Peyer's patch (tissue), 4 donors: ENCODE results near the gene SCARB1. TPM values are rescaled to one million over a fixed set of nuclear protein-coding genes. Genes with fewer than 3 reads are reported as not detected.
"Not testable (repeated sequence)": the region's sequence is repeated elsewhere in the genome, so short reads cannot be mapped to it uniquely, and the experiment has no call there.

Experiments
- DNase-seq, 3 donors: peaks; one replicate each; pipeline ENCODE4 v3.0.0-alpha.2; 2017 to 2019
- H3K27ac ChIP-seq, 4 donors: fragments of 200-600 bp; sonication (generic); one replicate each; pipeline ENCODE4 v1.5.1; 2016 to 2019
- H3K27me3 ChIP-seq, 2 donors: fragments of 200-600 bp; sonication (generic); one replicate each; pipeline ENCODE4 v1.5.1; 2019
- H3K36me3 ChIP-seq, 3 donors: fragments of 200-600 bp; sonication (generic); one replicate each; pipeline ENCODE4 v1.5.1; 2016 to 2019
- H3K4me1 ChIP-seq, 4 donors: fragments of 200-600 bp; sonication (generic); one replicate each; pipeline ENCODE4 v1.5.1; 2016 to 2019
- H3K4me3 ChIP-seq, 4 donors: fragments of 200-600 bp; sonication (generic); 1 replicate in 3 of 4; 2 replicates in 1 of 4; pipeline ENCODE4 v1.5.1; 2016 to 2019; ENCODE audit warnings: mild to moderate bottlenecking in 1 of 4
- H3K9me3 ChIP-seq, 4 donors: fragments of 200-600 bp; sonication (generic); one replicate each; pipeline ENCODE4 v1.5.1; 2016 to 2019; ENCODE audit warnings: mild to moderate bottlenecking in 1 of 4
- POLR2A ChIP-seq, 2 donors: fragments of 450-650 bp; IDR thresholded peaks; one replicate each; pipeline ENCODE4 v1.5.1; 2017; ENCODE audit warnings: antibody characterized with exemption in 2 of 2, mild to moderate bottlenecking in 2 of 2, moderate library complexity in 2 of 2
- total RNA-seq, 4 donors: library from RNA; depleted of rRNA; stranded (reverse); fragments of >200 nt; gene quantifications; one replicate each; pipeline ENCODE4 v1.1.0, GENCODE V29; 2016
- TF ChIP-seq, protein P1 (sequence below), 6 experiments: fragments of 450-650 bp in 4 of 6; fragments of 200-600 bp in 2 of 6; sonication (generic) in 1 of 6; IDR thresholded peaks; one replicate each; pipeline ENCODE4 v1.5.1; 2017 to 2019; ENCODE audit warnings: antibody characterized with exemption in 6 of 6, mild to moderate bottlenecking in 3 of 6, moderate library complexity in 1 of 6

The SCARB1 gene
- total RNA-seq, 4 donors from 2014 or later: 14.9 to 214 (median 64.6) TPM

DNA sequence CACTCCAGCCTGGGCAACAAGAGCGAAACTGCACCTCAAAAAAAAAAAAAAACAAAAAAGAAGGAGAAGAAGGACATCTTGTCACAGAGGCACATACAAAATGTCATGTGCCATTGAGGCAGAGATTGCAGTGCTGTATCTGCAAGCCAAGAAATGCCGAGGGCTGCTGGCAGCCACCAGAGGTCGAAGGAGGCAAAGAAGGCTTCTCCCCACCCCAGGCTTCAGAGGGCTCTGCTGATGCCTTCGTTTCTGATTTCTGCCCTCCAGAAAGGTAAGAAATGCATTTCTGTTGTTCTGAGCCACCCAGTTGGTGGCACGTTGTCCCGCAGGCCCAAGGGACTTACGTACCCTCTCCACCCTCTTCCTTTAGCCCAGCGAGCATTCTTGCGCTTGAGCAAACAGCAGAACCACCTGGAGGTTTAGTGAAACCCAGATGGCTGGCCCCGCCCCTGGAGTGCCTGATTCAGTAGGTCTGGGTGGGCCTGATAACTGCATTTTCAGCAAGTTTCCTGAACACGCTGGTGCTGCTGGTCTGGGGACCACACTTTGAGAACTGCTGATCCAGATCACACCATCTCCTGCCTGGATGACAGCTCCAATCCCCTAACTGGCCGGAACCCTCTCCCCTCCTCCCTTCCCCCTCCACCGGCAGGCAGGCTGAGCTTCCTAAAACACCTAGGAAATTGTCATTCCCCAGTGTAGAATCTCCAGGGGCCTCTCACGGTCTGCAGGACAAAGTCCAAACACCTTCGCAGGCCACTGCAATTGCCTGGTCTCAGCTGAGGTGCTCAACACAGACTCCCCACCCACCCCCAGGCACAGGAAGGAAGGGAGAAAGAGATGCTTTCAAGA is 21.1 kb upstream of the SCARB1 start:
- TF ChIP-seq POLR2A (IDR thresholded peaks at IDR 0.05): no peak
- TF ChIP-seq, protein P1, sequence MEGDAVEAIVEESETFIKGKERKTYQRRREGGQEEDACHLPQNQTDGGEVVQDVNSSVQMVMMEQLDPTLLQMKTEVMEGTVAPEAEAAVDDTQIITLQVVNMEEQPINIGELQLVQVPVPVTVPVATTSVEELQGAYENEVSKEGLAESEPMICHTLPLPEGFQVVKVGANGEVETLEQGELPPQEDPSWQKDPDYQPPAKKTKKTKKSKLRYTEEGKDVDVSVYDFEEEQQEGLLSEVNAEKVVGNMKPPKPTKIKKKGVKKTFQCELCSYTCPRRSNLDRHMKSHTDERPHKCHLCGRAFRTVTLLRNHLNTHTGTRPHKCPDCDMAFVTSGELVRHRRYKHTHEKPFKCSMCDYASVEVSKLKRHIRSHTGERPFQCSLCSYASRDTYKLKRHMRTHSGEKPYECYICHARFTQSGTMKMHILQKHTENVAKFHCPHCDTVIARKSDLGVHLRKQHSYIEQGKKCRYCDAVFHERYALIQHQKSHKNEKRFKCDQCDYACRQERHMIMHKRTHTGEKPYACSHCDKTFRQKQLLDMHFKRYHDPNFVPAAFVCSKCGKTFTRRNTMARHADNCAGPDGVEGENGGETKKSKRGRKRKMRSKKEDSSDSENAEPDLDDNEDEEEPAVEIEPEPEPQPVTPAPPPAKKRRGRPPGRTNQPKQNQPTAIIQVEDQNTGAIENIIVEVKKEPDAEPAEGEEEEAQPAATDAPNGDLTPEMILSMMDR (IDR thresholded peaks at IDR 0.05): no peak
- no peaks in the 10 kb centered on the region for H3K36me3 ChIP-seq
- H3K9me3 ChIP-seq: no peaks in the 10 kb centered on the region
- peaks cover 0 to 5% (median 0%) of the 10 kb centered on the region in 4 donors for H3K4me1 ChIP-seq
- peak overlapping the region in 2 of 4 donors; percentile 33 to 47 for H3K27ac ChIP-seq
- no peaks in the 10 kb centered on the region for H3K27me3 ChIP-seq
- peak in 2 of 3 donors; percentile 83 to 88 for DNase-seq
- H3K4me3 ChIP-seq: no peak overlapping the region

DNA sequence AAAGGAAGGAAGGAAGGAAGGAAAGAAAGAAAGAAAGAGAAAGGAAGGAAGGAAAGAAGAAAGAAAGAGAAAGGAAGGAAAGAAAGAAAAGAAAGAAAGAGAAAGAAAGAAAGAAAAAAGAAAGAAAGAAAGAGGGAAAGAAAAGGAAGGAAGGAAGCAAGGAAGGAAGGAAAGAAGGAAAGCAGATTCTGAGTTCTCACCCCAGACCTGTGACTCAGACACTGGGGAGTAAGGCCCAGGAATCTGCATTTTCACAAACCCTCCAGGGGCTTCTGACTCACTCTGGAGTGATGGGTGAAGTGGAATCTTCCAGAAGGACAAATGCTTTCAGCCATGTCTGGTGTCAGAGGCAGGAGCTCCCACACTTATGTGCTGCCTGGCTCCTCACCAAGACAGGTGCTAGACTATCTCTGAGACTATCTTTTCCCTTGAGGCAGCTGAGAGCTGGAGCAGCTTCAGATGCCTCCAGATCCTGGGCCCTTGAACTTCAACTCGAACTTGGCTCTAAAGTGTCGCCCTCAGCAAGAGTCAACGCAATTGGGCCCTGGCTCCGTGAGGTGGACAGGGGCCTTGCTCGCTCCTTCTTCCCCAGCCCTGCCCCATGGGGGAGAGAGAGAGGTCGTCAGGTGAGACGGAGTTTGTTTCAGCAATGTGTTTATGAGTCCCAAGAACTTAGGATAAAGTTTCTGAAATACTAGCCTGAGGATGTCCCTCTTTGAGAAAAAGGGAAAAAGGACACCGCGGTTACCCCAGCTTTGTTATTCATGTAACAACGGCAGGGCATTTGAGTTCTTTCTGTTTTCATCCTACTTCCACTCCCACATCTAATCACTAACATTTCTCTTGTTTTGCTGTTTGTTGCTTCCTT is 19.8 kb upstream of the SCARB1 start:
- TF ChIP-seq, protein P1 (IDR thresholded peaks at IDR 0.05): no peak
- no peak for TF ChIP-seq POLR2A (IDR thresholded peaks at IDR 0.05)
- no peaks in the 10 kb centered on the region for H3K36me3 ChIP-seq

DNA sequence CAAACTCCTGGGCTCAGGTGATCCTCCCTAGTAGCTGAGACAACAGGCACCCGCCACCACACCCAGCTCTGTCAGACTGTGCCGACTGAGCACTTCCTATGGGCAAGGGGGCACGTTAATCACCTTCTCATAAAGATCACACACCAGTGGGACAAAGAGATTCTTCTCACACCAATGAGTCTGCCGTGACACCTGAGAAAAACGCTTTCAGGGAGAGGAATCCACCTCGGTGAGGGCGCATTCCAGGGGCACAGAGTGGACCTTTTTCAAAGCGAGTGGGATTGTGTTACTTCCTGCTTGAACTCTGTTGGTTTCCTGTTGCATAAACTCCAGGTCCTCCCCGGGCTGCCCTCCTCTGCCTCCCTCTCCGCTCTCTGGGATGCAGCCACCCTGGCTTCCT is 17.5 kb upstream of the SCARB1 start:
- Histone ChIP-seq H3K4me3 (no peak overlapping the region), H3K9me3 (no peaks in the 10 kb centered on the region), H3K27me3 (no peaks in the 10 kb centered on the region), H3K4me1 (peaks cover 0 to 5% (median 0%) of the 10 kb centered on the region in 4 donors), H3K36me3 (no peaks in the 10 kb centered on the region), H3K27ac (no peak overlapping the region)
- DNase-seq: no peak
- TF ChIP-seq, protein P1 (IDR thresholded peaks at IDR 0.05): no peak
- no peak for TF ChIP-seq POLR2A (IDR thresholded peaks at IDR 0.05)

More for the DNA sequence above, 19.8 kb upstream of the SCARB1 start:
- H3K27ac ChIP-seq: no peak overlapping the region
- H3K4me3 ChIP-seq: no peak overlapping the region
- H3K9me3 ChIP-seq: no peaks in the 10 kb centered on the region
- no peak for DNase-seq
- H3K4me1 ChIP-seq: peaks cover 0 to 5% (median 0%) of the 10 kb centered on the region in 4 donors
- no peaks in the 10 kb centered on the region for H3K27me3 ChIP-seq

DNA sequence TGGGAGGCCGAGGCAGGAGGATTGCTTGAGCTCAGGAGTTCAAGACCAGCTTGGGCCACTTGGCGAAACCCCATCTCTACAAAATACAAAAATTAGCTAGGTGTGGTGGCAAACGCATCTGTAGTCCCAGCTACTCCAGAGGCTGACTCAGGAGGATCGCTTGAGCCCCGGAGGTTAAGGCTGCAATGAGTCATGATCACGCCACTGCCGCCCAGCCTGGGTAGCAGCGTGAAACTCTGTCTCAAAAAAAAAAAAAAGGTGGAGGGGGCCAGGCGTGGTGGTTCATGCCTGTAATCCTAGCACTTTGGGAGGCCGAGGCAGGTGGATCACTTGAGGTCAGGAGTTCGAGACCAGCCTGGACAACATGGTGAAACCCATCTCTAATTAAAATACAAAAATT is 16.7 kb upstream of the SCARB1 start:
- not testable (repeated sequence) for H3K9me3 ChIP-seq, DNase-seq, H3K27ac ChIP-seq, H3K27me3 ChIP-seq, H3K36me3 ChIP-seq, H3K4me3 ChIP-seq, H3K4me1 ChIP-seq

DNA sequence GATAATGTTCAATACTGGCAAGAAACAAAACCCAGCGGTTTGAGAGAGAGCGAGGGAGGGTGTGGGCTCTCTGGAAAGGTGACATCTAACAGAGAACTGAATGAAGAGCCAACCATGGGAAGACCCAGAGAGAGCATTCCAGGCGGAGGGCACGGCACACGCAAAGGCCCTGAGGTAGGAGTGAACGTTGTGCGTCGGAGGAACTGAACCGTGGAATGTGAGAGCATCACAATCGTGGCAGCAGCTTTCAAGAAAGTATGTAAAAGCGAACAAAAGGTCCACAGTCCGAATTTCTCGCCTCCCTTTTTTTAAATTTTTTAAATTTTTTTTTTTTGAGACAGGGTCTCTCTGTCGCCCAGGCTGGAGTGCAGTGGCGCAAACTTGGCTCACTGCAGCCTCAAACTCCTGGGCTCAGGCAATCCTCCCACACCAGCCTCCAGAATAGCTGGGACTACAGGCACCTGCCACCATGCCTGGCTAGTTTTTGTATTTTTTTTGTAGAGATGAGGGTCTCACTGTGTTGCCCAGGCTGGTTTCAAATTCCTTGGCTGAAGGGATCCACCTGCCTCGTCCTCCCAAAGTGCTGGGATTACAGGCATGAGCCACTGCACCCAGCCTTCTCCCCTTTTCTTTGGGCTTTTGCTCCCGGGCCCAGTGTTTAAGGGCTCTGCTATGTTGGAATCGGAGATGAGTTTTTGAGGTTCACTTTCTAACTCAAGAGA is 15.3 kb upstream of the SCARB1 start:
- Histone ChIP-seq H3K9me3 (no peaks in the 10 kb centered on the region), H3K27ac (no peak overlapping the region), H3K36me3 (no peaks in the 10 kb centered on the region), H3K4me1 (no peaks in the 10 kb centered on the region), H3K27me3 (no peaks in the 10 kb centered on the region), H3K4me3 (no peak overlapping the region)
- DNase-seq: no peak
- no peak for TF ChIP-seq POLR2A (IDR thresholded peaks at IDR 0.05)
- TF ChIP-seq, protein P1 (IDR thresholded peaks at IDR 0.05): no peak
